Activated naive CD4-positive, alpha-beta T cell treated with anti-CD3 and anti-CD28 coated beads for 36 hours (primary cell): ENCODE data around the gene DNAJB11. TPM values are rescaled to one million over a fixed set of nuclear protein-coding genes. Genes with fewer than 3 reads are reported as not detected.
"Not testable (repeated sequence)": the region's sequence is repeated elsewhere in the genome, so short reads cannot be mapped to it uniquely, and the experiment has no call there.

Experiments
- CTCF ChIA-PET: fragments of 350-600 bp; sonication (Branson Sonifier 250); formaldehyde crosslinking; loops from one replicate; lab custom pipeline; 2021; ENCODE audit warnings: antibody characterized with exemption; lab: Charles Lee
- DNase-seq: peaks from one replicate; pipeline ENCODE4 v3.0.0-alpha.2; 2020
- H3K27ac Mint-ChIP-seq: one replicate; pipeline ENCODE4 v1.8.0; 2021; ENCODE audit warnings: mild to moderate bottlenecking, mixed read lengths
- H3K27me3 Mint-ChIP-seq: one replicate; pipeline ENCODE4 v1.8.0; 2021; ENCODE audit warnings: low read depth, mixed read lengths
- H3K36me3 Mint-ChIP-seq: one replicate; pipeline ENCODE4 v1.8.0; 2021; ENCODE audit warnings: low read depth, mixed read lengths
- H3K4me1 Mint-ChIP-seq: one replicate; pipeline ENCODE4 v1.8.0; 2021; ENCODE audit warnings: low read depth, mixed read lengths
- H3K4me3 Mint-ChIP-seq: one replicate; pipeline ENCODE4 v1.8.0; 2021; ENCODE audit warnings: mild to moderate bottlenecking, moderate library complexity, mixed read lengths
- H3K9me3 Mint-ChIP-seq: one replicate; pipeline ENCODE4 v1.8.0; 2021; ENCODE audit warnings: mixed read lengths
- intact Hi-C: fragments of 100-400 bp; cut with micrococcal nuclease; formaldehyde crosslinking; loops from one replicate; pipeline ENCODE4 v1.15.1; 2023
- total RNA-seq, 2 experiments: library from RNA; stranded (reverse); gene quantifications; one replicate each; pipeline ENCODE4 v1.2.3, GENCODE V29; 2021

DNAJB11 gene
- total RNA-seq, 2 experiments from 2014 or later = 30.0 to 30.5 TPM

DNA sequence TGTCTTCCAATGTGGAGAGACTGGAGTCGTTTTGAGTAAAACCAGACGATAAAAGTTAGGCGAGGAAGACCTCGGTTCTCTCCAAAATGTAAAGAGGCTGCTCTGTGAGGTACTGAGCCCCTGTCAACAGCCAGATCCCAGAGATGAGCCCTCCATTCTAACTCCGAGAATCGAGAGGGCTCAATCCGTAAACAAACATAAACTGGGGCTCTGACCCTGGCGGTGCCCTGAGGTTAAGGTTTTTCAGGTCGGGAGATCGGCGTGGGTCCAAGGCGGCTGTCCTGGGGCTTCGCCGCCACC, 3.8 kb upstream of the DNAJB11 start:
- Mint-ChIP-seq H3K4me3 (peak overlapping the region; percentile 93), H3K27ac (peak overlapping the region; percentile 90), H3K27me3 (no peaks in the 10 kb centered on the region), H3K36me3 (peaks cover 14% of the 10 kb centered on the region), H3K4me1 (peaks cover 49% of the 10 kb centered on the region), H3K9me3 (no peaks in the 10 kb centered on the region)
- intact Hi-C loops = loop anchor here (1.0 to 5.0 kb wide), 4 partner anchors 50 to 571 kb away; partner anchors contain the start of gene RPL39L
- peak; percentile 8 for DNase-seq
- CTCF ChIA-PET = interaction anchor here (0.9 to 1.6 kb wide), 3 partner anchors 255 to 584 kb away, joined by 3 to 5 read pairs (median 3); no protein-coding TSS in a partner anchor

DNA sequence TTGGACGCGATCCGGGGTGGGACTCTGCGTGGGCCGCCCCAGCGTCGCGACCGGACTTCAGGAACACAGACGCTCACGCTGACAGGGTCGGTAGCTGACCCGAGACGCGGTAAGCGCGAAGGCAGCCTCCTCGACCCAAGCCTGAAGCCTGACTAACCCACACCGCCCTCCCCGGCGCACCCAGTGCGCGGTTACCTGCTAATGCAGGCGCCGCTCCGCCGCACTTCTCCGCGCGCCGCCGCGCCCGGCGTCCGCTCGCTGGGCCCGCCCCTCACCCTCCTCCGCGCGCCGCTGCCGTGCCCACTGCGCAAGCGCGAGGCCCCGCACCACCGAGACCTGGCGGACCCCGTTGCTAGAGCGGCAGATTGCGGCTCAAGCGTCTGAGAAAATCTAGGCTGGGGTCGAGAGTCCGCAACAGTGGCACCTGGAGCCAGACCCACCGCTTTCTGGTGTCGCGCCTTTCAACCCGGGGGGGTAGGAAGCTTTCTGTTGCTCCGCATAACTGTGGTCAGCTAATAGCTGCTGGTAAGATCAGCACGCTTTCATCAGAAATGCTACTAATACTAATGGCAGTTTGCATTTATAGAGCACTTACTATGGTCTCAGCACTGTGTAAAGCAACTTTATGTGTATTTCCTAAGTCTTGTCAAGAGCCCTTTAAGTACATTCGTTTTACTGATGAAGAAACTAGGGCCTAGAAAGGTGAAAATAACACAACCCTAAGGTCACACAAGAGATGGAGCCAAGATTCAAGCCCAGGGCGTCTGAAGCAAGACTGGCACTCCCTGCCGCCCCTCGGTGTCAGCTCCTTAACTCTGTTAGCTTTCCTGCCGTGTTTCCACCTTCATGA, 3.2 kb upstream of the DNAJB11 start, which contains the start of gene TBCCD1:
TSS of gene TBCCD1 (minus strand) at position 268 of the 850 bp plus-strand sequence. CDS start 3,010 bp downstream, outside the sequence.
- peak within 1 kb of the TSS; percentile 90 for H3K27ac Mint-ChIP-seq
- no peaks in the 10 kb centered on the region for H3K9me3 Mint-ChIP-seq
- H3K4me3 Mint-ChIP-seq = peak within 1 kb of the TSS; percentile 93
- peaks cover 9% of the 10 kb centered on the region for H3K36me3 Mint-ChIP-seq
- intact Hi-C loops = loop anchor here (1.0 to 5.0 kb wide), 4 partner anchors 50 to 570 kb away; partner anchors contain the start of gene RPL39L
- H3K4me1 Mint-ChIP-seq = peaks cover 50% of the 10 kb centered on the region
- no peaks in the 10 kb centered on the region for H3K27me3 Mint-ChIP-seq
- peak; percentile 93 for DNase-seq
- CTCF ChIA-PET = interaction anchor here (0.5 to 2.2 kb wide), 5 partner anchors 27 to 935 kb away, joined by 3 to 7 read pairs (median 4); no protein-coding TSS in a partner anchor

DNA sequence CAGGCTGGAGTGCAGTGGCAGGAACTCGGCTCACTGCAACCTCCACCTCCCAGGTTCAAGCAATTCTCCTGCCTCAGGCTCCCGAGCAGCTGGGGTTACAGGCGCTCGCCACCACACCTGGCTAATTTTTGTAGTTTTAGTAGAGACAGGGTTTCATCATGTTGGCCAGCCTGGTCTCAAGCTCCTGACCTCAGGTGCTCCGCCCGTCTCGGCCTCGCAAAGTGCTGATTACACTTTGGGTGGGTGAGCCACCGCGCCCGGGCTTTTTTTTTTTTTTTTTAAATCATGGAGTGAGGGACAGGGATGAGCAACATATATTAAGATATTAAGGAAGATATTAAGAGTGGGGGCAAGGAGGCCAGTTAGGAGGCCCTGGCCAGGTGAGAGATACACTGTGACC, 1.2 kb upstream of the DNAJB11 start:
- peak overlapping the region; percentile 85 for H3K27ac Mint-ChIP-seq
- not testable (repeated sequence) for DNase-seq, H3K9me3 Mint-ChIP-seq, H3K27me3 Mint-ChIP-seq
- intact Hi-C loops = loop anchor here (5.0 kb wide), 2 partner anchors 313 to 568 kb away; partner anchors contain the start of gene RPL39L
- peaks cover 11% of the 10 kb centered on the region for H3K36me3 Mint-ChIP-seq
- CTCF ChIA-PET = interaction anchor here (0.6 to 2.2 kb wide), 6 partner anchors 8 to 626 kb away, joined by 3 to 12 read pairs (median 4); no protein-coding TSS in a partner anchor
- peaks cover 53% of the 10 kb centered on the region for H3K4me1 Mint-ChIP-seq
- H3K4me3 Mint-ChIP-seq = peak overlapping the region; percentile 95

DNA sequence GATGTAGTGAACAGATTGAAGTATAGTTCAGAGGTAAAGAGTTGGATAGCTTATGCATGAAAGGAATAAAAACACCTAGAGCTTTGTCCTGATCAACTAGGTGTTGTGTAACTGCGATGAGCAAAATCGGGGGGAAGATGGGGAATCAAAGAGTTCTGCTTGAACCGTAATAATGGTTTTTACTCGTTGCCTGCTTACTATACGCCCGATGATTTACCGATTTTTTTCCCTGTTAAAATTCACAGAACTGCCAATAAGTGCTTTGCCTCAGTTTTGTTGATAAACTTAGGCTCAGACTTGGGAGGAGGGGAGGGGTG, 783 bp upstream of the DNAJB11 start:
- intact Hi-C loops = loop anchor here (1.0 to 10.0 kb wide), 13 partner anchors 21 to 985 kb away; partner anchors contain the start of genes EIF4A2, ETV5, RFC4 and RPL39L
- Mint-ChIP-seq H3K9me3 (no peaks in the 10 kb centered on the region), H3K27me3 (no peaks in the 10 kb centered on the region), H3K27ac (peak overlapping the region; percentile 85), H3K36me3 (peaks cover 11% of the 10 kb centered on the region), H3K4me3 (peak overlapping the region; percentile 95), H3K4me1 (peaks cover 52% of the 10 kb centered on the region)
- no peak for DNase-seq
- CTCF ChIA-PET = interaction anchor here (1.0 to 2.3 kb wide), 6 partner anchors 21 to 626 kb away, joined by 3 to 12 read pairs (median 6); no protein-coding TSS in a partner anchor

DNA sequence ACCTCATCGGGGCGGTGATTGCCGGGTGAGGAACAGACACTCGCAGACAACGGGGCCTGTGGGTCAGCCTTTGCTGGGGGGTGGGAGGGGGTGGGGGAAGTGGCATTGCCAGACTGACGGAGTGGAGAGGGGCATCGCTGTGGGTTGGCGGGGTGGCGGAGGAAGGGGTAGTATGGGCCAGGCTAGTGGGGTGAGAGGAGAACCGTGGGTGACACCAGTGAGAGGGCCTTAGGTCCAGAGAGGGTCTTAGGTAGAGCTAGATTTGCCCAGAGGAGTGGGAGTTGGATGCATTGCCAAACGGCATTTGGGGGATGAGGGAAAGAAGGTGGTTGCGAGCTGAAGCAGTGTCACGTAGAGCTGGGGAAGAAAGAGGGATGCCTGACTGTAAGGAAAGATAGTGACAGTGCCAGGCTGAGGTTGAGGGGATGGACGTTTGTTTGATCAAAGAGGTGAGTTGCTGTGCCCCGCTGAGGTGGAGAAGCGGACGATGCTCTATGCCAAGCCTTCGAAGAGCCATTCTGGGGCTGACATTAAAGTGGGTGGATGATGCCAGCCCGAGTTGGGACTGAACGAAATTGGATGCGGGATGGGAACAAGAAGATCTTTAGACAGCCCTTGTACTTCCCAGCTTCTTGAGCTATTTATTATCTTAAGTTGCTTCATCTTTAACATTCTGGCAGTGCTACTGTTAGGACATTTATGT, 572 bp downstream of the DNAJB11 start:
- DNase-seq = peak; percentile 11
- intact Hi-C loops = loop anchor here (1.0 to 10.0 kb wide), 11 partner anchors 19 to 986 kb away; partner anchors contain the start of genes EIF4A2, ETV5, RFC4 and SENP2

DNA sequence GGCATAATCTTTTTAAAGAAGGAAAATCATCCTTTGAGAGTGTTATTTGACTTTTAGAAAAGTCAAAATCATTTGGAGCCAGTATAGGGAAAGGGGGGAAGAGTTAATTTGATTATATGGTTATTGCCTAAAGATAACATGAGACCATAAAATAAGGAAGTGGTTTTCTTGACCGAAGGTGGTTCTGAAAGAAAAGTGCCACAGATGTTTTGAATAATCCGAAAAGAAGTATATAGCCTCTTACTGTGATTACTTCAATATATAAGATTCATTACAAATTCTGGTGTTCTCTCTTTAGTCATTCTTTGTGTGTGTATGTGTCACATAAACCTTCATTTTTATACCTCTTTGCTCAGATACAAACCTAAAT, 1.1 kb downstream of the DNAJB11 start:
- Mint-ChIP-seq H3K4me3 (peak overlapping the region; percentile 95), H3K9me3 (no peaks in the 10 kb centered on the region), H3K27ac (peak overlapping the region; percentile 11), H3K36me3 (peaks cover 17% of the 10 kb centered on the region), H3K27me3 (no peaks in the 10 kb centered on the region), H3K4me1 (peaks cover 49% of the 10 kb centered on the region)
- CTCF ChIA-PET = interaction anchor here (0.7 to 2.3 kb wide), 3 partner anchors 38 to 628 kb away, joined by 3 to 8 read pairs (median 4); no protein-coding TSS in a partner anchor
- no peak for DNase-seq
- intact Hi-C loops = loop anchor here (2.0 to 10.0 kb wide), 3 partner anchors 37 to 987 kb away; partner anchors contain the start of gene SENP2

More for the DNA sequence above, 572 bp downstream of the DNAJB11 start:
- CTCF ChIA-PET = interaction anchor here (0.7 to 2.3 kb wide), 4 partner anchors 43 to 628 kb away, joined by 4 to 12 read pairs (median 6); no protein-coding TSS in a partner anchor
- peak overlapping the region; percentile 95 for H3K4me3 Mint-ChIP-seq
- H3K9me3 Mint-ChIP-seq = no peaks in the 10 kb centered on the region
- peaks cover 53% of the 10 kb centered on the region for H3K4me1 Mint-ChIP-seq
- peaks cover 14% of the 10 kb centered on the region for H3K36me3 Mint-ChIP-seq
- H3K27me3 Mint-ChIP-seq = no peaks in the 10 kb centered on the region
- H3K27ac Mint-ChIP-seq = peak overlapping the region; percentile 85

DNA sequence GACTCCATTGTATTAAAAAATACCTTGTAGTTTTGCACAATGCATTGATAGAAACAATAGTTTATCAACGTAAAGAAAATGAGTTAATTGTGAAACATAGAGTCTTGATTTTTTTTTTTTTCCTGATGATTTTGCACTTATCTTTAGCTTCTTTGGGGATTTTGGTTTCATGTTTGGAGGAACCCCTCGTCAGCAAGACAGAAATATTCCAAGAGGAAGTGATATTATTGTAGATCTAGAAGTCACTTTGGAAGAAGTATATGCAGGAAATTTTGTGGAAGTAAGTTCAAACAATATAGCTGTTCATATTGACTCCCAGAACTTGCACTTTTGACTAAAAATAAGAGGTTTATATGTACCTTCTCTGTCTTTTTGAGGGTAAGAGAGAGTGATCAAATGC, 7.0 kb downstream of the DNAJB11 start:
- H3K9me3 Mint-ChIP-seq = no peaks in the 10 kb centered on the region
- intact Hi-C loops = loop anchor here (10.0 kb wide), 1 partner anchor 993 kb away; the partner anchor contains the start of gene SENP2
- no peak overlapping the region for H3K4me3 Mint-ChIP-seq
- no peaks in the 10 kb centered on the region for H3K27me3 Mint-ChIP-seq
- peaks cover 32% of the 10 kb centered on the region for H3K36me3 Mint-ChIP-seq
- CTCF ChIA-PET = interaction anchor here (0.8 to 2.1 kb wide), 2 partner anchors 36 to 40 kb away, joined by 5 read pairs; partner anchors contain the start of gene AHSG
- no peak for DNase-seq
- H3K27ac Mint-ChIP-seq = no peak overlapping the region
- H3K4me1 Mint-ChIP-seq = peaks cover 31% of the 10 kb centered on the region

DNA sequence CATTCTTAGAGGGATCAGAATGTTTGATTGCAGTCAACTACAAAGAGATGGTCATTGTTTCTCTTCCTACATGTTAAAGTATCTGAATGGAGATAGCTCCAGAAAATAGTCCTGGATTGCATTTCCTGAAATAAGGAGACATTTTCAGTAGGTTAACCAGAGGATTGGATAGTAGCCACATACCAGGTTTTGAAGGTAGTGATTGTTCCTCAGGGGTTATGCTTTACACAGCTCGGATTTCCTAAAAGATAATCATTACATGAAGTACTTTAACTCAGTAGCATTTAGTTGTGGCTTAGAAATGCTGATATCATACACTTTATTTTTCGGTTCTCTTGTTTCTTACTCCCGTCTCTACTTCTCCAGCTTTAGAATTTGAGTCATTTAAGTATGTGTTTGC, 10.3 kb downstream of the DNAJB11 start:
- no peaks in the 10 kb centered on the region for H3K9me3 Mint-ChIP-seq
- DNase-seq = no peak
- intact Hi-C loops = no loop called here
- no peaks in the 10 kb centered on the region for H3K27me3 Mint-ChIP-seq
- peaks cover 33% of the 10 kb centered on the region for H3K36me3 Mint-ChIP-seq
- no peak overlapping the region for H3K4me3 Mint-ChIP-seq
- CTCF ChIA-PET = interaction anchor here (1.7 kb wide), 1 partner anchor 32 kb away, joined by 5 read pairs; the partner anchor contains the start of gene AHSG
- no peak overlapping the region for H3K27ac Mint-ChIP-seq
- peaks cover 9% of the 10 kb centered on the region for H3K4me1 Mint-ChIP-seq

DNA sequence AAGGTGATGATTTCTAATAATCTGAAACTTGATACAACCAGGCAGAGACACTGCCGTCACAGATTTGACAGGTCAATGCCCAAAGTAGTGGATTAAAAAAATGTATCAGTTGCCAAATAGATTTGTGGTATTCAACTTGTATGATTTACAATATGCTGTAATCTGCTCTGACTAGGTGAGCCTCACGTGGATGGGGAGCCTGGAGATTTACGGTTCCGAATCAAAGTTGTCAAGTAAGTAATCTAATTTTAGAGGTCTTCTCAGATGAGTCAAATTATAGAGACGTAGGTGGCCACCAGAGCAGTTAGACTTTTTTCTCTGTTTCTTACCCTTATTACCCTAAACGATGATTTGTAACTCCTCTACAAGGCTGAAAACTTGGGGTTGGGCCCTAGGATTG, 12.0 kb downstream of the DNAJB11 start:
- CTCF ChIA-PET = interaction anchor here (1.1 to 1.7 kb wide), 2 partner anchors 32 to 34 kb away, joined by 3 to 7 read pairs; no protein-coding TSS in a partner anchor
- Mint-ChIP-seq H3K36me3 (peaks cover 30% of the 10 kb centered on the region), H3K4me1 (peaks cover 6% of the 10 kb centered on the region), H3K9me3 (no peaks in the 10 kb centered on the region), H3K4me3 (no peak overlapping the region), H3K27ac (no peak overlapping the region), H3K27me3 (no peaks in the 10 kb centered on the region)
- no peak for DNase-seq
- intact Hi-C loops = no loop called here

DNA sequence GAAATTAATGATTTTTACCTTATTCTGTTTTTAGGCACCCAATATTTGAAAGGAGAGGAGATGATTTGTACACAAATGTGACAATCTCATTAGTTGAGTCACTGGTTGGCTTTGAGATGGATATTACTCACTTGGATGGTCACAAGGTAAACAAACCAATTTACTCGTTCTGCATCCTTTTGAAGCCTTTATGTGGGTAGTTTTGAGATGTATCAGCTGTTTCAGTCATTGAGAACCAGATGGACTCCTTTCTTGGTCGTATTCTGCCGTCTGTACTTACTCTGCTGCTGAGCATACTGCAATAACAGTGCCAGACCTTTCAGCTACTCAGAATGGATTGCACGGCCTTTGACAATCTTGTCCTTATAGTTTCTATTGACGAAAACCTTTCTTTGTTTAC, 13.3 kb downstream of the DNAJB11 start:
- CTCF ChIA-PET = interaction anchor here (0.6 to 1.3 kb wide), 3 partner anchors 31 to 641 kb away, joined by 3 to 7 read pairs (median 4); no protein-coding TSS in a partner anchor
- Mint-ChIP-seq H3K27ac (no peak overlapping the region), H3K4me1 (peaks cover 6% of the 10 kb centered on the region), H3K36me3 (peaks cover 25% of the 10 kb centered on the region), H3K4me3 (no peak overlapping the region), H3K9me3 (no peaks in the 10 kb centered on the region), H3K27me3 (no peaks in the 10 kb centered on the region)
- DNase-seq = no peak
- intact Hi-C loops = no loop called here

DNA sequence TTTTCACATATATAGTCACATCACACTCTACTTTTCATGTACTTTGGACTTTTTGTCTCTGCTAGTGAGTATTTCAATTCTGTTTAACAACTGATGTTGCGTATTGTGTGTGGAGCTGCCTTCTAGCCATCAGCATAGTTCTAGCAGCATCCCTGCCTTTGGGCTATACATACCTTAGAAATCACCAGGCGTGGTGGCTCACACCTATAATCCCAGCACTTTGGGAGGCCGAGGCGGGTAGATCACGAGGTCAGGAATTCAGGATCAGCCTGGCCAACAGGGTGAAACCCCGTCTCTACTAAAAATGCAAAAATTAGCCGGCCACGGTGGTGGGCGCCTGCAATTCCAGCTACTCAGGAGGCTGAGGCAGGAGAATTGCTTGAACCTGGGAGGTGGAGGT, 15.7 kb downstream of the DNAJB11 start:
- H3K4me3 Mint-ChIP-seq, H3K27ac Mint-ChIP-seq, H3K27me3 Mint-ChIP-seq, DNase-seq, H3K9me3 Mint-ChIP-seq, intact Hi-C loops: not testable (repeated sequence)
- CTCF ChIA-PET = interaction anchor here (1.0 to 2.0 kb wide), 2 partner anchors 31 to 46 kb away, joined by 7 read pairs; no protein-coding TSS in a partner anchor
- H3K4me1 Mint-ChIP-seq = peaks cover 21% of the 10 kb centered on the region
- peaks cover 17% of the 10 kb centered on the region for H3K36me3 Mint-ChIP-seq
